ENCODE results near the gene FAM185A. TPM values are rescaled to one million over a fixed set of nuclear protein-coding genes. Genes with fewer than 3 reads are reported as not detected.

Gene FAM185A
- total and polyA plus RNA-seq, 2 of the 8 experiments (the other 6 are each of a cell fraction or from before 2014, with no cell fraction given) = 5.2 to 6.6 TPM

DNA sequence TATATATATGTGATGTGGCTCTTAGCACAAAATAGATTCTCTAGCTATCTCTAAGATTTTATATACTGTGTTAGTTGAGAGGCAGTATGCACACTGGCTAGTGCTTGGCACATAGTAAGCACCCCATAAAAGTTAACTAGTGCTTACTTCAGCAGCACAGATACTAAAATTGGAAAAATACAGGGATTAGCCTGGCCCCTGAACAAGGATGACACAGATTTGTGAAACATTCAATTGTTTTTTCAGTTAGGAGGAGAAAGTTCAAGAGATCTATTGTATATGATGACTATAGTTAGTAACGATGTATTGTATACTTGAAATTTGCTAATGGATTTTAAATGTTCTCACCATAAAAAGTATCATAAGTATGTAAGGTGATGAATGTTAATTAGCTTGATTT, 85.7 kb downstream of the FAM185A start (continued):
- TF ChIP-seq, protein P1, sequence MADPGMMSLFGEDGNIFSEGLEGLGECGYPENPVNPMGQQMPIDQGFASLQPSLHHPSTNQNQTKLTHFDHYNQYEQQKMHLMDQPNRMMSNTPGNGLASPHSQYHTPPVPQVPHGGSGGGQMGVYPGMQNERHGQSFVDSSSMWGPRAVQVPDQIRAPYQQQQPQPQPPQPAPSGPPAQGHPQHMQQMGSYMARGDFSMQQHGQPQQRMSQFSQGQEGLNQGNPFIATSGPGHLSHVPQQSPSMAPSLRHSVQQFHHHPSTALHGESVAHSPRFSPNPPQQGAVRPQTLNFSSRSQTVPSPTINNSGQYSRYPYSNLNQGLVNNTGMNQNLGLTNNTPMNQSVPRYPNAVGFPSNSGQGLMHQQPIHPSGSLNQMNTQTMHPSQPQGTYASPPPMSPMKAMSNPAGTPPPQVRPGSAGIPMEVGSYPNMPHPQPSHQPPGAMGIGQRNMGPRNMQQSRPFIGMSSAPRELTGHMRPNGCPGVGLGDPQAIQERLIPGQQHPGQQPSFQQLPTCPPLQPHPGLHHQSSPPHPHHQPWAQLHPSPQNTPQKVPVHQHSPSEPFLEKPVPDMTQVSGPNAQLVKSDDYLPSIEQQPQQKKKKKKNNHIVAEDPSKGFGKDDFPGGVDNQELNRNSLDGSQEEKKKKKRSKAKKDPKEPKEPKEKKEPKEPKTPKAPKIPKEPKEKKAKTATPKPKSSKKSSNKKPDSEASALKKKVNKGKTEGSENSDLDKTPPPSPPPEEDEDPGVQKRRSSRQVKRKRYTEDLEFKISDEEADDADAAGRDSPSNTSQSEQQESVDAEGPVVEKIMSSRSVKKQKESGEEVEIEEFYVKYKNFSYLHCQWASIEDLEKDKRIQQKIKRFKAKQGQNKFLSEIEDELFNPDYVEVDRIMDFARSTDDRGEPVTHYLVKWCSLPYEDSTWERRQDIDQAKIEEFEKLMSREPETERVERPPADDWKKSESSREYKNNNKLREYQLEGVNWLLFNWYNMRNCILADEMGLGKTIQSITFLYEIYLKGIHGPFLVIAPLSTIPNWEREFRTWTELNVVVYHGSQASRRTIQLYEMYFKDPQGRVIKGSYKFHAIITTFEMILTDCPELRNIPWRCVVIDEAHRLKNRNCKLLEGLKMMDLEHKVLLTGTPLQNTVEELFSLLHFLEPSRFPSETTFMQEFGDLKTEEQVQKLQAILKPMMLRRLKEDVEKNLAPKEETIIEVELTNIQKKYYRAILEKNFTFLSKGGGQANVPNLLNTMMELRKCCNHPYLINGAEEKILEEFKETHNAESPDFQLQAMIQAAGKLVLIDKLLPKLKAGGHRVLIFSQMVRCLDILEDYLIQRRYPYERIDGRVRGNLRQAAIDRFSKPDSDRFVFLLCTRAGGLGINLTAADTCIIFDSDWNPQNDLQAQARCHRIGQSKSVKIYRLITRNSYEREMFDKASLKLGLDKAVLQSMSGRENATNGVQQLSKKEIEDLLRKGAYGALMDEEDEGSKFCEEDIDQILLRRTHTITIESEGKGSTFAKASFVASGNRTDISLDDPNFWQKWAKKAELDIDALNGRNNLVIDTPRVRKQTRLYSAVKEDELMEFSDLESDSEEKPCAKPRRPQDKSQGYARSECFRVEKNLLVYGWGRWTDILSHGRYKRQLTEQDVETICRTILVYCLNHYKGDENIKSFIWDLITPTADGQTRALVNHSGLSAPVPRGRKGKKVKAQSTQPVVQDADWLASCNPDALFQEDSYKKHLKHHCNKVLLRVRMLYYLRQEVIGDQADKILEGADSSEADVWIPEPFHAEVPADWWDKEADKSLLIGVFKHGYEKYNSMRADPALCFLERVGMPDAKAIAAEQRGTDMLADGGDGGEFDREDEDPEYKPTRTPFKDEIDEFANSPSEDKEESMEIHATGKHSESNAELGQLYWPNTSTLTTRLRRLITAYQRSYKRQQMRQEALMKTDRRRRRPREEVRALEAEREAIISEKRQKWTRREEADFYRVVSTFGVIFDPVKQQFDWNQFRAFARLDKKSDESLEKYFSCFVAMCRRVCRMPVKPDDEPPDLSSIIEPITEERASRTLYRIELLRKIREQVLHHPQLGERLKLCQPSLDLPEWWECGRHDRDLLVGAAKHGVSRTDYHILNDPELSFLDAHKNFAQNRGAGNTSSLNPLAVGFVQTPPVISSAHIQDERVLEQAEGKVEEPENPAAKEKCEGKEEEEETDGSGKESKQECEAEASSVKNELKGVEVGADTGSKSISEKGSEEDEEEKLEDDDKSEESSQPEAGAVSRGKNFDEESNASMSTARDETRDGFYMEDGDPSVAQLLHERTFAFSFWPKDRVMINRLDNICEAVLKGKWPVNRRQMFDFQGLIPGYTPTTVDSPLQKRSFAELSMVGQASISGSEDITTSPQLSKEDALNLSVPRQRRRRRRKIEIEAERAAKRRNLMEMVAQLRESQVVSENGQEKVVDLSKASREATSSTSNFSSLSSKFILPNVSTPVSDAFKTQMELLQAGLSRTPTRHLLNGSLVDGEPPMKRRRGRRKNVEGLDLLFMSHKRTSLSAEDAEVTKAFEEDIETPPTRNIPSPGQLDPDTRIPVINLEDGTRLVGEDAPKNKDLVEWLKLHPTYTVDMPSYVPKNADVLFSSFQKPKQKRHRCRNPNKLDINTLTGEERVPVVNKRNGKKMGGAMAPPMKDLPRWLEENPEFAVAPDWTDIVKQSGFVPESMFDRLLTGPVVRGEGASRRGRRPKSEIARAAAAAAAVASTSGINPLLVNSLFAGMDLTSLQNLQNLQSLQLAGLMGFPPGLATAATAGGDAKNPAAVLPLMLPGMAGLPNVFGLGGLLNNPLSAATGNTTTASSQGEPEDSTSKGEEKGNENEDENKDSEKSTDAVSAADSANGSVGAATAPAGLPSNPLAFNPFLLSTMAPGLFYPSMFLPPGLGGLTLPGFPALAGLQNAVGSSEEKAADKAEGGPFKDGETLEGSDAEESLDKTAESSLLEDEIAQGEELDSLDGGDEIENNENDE (IDR thresholded peaks at IDR 0.05; ENCODE audit: insufficient replicate concordance, low read length) = no peak
- TF ChIP-seq POLR2A (IDR thresholded peaks at IDR 0.05; ENCODE audit: control extremely low read depth in 1 of 2, low read depth in 2 of 2, low read length in 2 of 2) (no peak), NRF1 (IDR thresholded peaks at IDR 0.05; ENCODE audit: low read depth, low read length) (no peak), TEAD4 (IDR thresholded peaks at IDR 0.05; ENCODE audit: low read depth, low read length) (no peak), RFX5 (IDR thresholded peaks at IDR 0.05; ENCODE audit: borderline replicate concordance, low read depth, low read length) (no peak), RXRA (IDR thresholded peaks at IDR 0.05; ENCODE audit: insufficient read depth, low read depth, low read length) (no peak), SIN3A (conservative IDR thresholded peaks at IDR 0.05 in 1 of 2, IDR thresholded peaks at IDR 0.05 in 1 of 2; ENCODE audit: low read depth in 1 of 2, low read length in 2 of 2) (no peak), RNF2 (IDR thresholded peaks at IDR 0.05; ENCODE audit: borderline replicate concordance, low read depth, low read length, missing control alignments, poor library complexity, severe bottlenecking) (no peak)

Data from H1 (cell line).